Ecto neural progenitor cell (in vitro differentiated cells): ENCODE data around the gene GABRE.
"Not testable (repeated sequence)": the region's sequence is repeated elsewhere in the genome, so short reads cannot be mapped to it uniquely, and the experiment has no call there.

Source experiments
- DNase-seq: peaks from one replicate; pipeline ENCODE4 v3.0.0-alpha.2; 2018; ENCODE audit warnings: low spot score

GABRE gene

DNA sequence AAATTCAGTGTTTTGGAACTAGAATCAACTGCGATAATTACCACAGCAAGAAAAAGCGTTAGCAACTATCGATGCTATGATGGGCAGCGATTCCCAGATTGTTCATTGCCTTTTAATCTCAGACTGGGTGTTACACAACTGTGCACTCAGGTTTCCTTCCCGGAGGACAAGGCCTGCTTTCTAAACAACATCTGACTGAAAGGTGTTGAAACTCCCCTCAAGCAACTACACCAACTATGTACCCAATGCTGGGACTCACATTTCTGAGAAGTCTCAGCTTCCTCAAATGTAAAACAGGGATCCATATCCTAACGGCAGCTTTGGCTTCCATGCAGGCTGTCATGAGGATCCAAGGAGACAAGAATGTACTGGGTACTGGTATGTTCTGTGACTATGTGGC is 8.2 kb downstream of the GABRE start:
- no peak for DNase-seq

- no peak for DNase-seq
Measured at GRCh38 chrX:151962034-151962433, 12.4 kb downstream of the GABRE start.

DNA sequence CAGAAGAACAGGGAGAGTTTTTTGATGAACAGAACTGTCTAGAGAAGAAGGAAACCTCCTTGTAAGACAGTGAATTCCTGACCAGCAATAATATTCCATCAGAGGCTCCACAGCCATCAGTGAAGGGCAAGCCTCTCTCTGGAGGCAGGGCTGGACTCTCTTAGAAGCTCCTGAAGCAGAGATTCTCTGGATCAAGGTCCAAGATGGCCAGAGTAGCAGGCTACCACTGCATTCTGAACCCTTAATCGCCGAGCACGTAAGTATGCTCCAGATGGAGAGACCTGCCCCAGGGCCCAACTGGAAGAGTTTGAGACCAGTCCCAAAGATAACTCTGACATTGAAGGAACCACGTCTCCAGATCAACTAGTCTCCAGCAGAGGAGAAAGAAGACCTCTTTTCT is 16.4 kb downstream of the GABRE start:
- no peak for DNase-seq

DNA sequence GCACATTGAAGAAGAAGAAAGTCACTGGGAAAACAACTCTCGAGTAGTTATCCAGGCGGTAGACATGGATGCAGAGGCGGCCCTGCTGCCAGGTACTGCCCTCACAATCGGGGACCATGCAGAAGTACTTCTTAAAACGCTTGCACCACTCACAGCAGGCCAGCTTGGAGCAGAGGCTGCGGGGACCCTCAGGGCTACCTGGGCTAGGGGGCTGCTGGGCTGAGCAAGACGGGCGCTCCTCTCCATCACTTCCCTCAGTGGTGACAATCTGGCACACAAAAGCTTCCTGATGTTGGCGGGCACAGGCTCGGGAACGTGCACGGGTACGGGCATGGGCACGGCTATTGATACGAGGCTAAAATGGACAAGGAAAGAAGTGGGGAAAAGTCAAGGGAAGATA is 19.7 kb downstream of the GABRE start:
- no peak for DNase-seq

DNA sequence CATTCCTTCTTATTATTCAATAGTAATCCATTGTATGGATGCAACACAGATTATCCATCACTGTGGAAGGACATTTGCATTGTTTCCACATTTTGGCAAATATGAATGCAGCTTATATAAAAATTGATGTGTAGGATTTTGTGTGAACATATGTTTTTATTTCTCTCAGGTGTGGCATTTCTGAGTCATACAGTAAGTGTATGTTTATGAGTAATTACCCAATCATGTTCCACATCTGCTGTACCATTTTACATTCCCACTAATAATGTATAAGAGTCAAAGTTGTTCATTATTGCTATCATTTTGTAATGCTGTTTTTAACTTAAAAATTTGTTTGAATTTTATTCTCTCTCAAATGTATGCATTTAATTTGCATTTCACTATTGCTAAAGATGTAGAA is 36.3 kb downstream of the GABRE start:
- DNase-seq, result no peak

- no peak for DNase-seq
Measured at GRCh38 chrX:151935358-151935757, 39.1 kb downstream of the GABRE start.

DNA sequence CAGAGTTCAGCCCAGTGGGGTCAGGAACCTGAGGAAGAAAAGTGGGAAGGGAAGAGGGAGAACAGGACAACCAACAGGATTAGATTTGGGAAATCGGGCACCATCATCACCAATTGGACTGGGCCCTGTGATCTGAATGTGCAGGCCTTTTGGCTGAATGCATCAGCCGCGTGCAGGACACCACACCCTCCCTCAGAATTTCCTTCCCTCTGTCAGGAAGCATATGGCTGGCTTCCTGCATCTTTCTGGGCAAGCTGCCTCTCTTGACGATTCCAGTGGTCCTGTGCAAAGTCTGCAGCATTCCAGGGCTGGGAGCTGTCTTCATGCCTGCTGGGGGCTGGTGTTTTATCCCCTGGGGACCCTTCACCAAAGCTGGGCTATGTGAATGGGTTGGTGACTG is 45.4 kb downstream of the GABRE start:
- no peak for DNase-seq

DNA sequence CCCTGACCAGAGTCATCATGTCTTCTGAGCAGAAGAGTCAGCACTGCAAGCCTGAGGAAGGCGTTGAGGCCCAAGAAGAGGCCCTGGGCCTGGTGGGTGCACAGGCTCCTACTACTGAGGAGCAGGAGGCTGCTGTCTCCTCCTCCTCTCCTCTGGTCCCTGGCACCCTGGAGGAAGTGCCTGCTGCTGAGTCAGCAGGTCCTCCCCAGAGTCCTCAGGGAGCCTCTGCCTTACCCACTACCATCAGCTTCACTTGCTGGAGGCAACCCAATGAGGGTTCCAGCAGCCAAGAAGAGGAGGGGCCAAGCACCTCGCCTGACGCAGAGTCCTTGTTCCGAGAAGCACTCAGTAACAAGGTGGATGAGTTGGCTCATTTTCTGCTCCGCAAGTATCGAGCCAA is 50.8 kb downstream of the GABRE start:
- DNase-seq, result no peak

DNA sequence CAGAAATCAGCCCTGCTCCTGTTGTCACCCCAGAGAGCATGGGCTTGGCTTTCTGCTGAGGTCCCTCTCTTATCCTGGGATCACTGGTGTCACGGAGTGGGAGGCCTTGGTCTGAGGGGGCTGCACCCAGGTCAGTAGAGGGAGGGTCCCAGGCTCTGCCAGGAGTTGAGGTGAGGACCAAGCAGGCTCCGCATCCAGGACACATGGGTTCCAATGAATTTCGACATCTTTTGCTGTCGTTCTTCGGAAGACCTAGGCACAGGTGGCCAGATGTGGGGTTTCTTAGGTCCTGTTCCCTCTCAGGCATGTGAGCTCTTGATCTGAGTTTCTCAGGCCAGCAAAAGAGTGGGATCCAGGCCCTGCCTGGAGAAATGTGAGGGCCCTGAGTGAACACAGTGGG is 51.8 kb downstream of the GABRE start:
- no peak for DNase-seq

GRCh38 chrX:151921866-151922265 is 52.6 kb downstream of the GABRE start:
- no peak for DNase-seq

DNA sequence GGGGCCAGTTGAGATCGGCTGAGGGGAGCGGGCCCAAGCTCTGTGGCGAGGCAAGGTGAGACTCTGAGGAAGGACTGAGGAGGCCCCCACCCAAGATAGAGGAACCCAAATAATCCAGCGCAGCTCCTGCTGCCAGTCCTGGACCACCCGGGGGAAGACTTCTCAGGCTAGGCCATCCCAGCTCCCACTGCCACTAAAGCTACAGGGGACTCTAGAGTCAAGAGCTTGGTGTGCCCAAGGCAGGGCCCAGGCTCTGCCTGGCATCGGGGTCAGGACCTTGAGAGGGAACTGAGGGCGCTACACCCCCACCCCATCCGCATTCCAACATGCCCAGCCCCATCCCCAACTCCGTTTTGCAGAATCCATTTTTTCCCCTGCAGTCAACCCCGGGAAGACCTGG is 53.2 kb downstream of the GABRE start:
- no peak for DNase-seq

DNA sequence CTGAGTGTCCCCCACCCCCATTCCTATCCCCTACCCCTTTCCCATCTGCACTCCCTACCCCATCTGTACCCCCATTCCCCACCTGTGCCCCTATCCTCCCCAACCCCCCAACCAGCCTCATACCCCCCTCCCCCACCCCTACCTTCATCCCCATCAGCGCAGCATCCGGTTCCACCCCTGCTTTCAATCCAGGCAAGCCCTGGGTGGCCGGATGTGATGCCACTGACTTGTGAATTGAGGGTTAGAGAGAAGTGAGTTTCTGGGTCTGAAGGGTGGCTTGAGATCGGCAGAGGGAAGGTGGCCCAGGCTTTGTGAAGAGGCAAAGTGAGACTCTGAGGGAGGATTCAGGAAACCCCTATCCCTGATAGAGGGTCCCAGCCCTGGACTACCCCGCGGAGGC is 53.9 kb downstream of the GABRE start:
- no peak for DNase-seq

GRCh38 chrX:151920101-151920500 is 54.4 kb downstream of the GABRE start:
- DNase-seq, result no peak

- DNase-seq, result no peak
Measured at GRCh38 chrX:151919610-151920009, 54.9 kb downstream of the GABRE start.

- DNase-seq, result not testable (repeated sequence)
Measured at GRCh38 chrX:151918736-151919135, 55.7 kb downstream of the GABRE start.

- DNase-seq, result no peak
Measured at GRCh38 chrX:151912780-151913179, 61.7 kb downstream of the GABRE start, which contains the start of gene MAGEA4. Gene MAGEA4, plus strand, starts transcription at chrX:151912889. Its CDS starts 10,776 bp downstream, at chrX:151923665.

DNA sequence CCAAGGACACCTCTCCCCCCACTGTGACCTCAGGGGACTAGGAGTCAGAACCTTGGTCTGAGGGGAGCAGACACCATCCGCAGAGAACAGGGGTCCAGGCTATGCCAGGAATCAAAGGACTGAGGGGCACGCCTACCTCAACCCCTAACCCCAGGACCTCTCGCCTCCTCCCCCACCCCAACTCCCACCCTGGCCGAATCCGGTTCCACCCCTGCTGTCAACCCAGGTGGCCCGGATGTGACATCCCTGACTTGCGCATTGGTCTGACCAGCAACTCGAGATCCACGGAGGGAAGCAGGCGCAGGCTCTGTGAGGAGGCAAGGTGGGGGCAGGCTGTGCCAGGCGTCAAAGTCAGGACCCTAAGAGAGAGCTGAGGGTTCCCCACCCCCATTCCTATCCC is 62.3 kb downstream of the GABRE start:
- no peak for DNase-seq

GRCh38 chrX:151904989-151905388 is 69.5 kb downstream of the GABRE start:
- DNase-seq, result no peak
